RPMI7951 (cell line): Measurements from ENCODE around the gene OR8B3. TPM values are rescaled to one million over a fixed set of nuclear protein-coding genes. Genes with fewer than 3 reads are reported as not detected.
"Not testable (repeated sequence)": the region's sequence is repeated elsewhere in the genome, so short reads cannot be mapped to it uniquely, and the experiment has no call there.

Source experiments
- DNase-seq: peaks from one replicate; pipeline ENCODE4 v3.0.0-alpha.2; 2012; ENCODE audit warnings: low read depth
- total RNA-seq: library from RNA; depleted of rRNA; stranded (reverse); fragments of >200 nt; shearing (Covaris generic); gene quantifications from 2 replicates; pipeline ENCODE4 v1.2.3, GENCODE V29; 2014; rRNA removed

Gene OR8B3
- total RNA-seq, result not detected in 2 replicates

- DNase-seq, result no peak
Observed at GRCh38 chr11:124398924-124399323, at the start of gene OR8B3. Gene OR8B3 (minus strand): TSS chr11:124399024. CDS start chr11:124397351, 1,673 bp downstream.

- DNase-seq, result no peak
Observed at GRCh38 chr11:124446916-124447315, 48.1 kb upstream of the OR8B3 start.

- no peak for DNase-seq
Observed at GRCh38 chr11:124445646-124446150, 46.9 kb upstream of the OR8B3 start, which contains the start of gene OR8B8. Gene OR8B8 (minus strand): TSS chr11:124445696. CDS start chr11:124441085, 4,611 bp downstream.

- DNase-seq, result no peak
Observed at GRCh38 chr11:124442847-124443246, 44.0 kb upstream of the OR8B3 start.

- DNase-seq, result peak; percentile 1
Observed at GRCh38 chr11:124442442-124442841, 43.6 kb upstream of the OR8B3 start.

GRCh38 chr11:124441519-124441918 lies 42.7 kb upstream of the OR8B3 start:
- no peak for DNase-seq

GRCh38 chr11:124441081-124441480 lies 42.3 kb upstream of the OR8B3 start:
- no peak for DNase-seq

- DNase-seq, result no peak
Observed at GRCh38 chr11:124440608-124441007, 41.8 kb upstream of the OR8B3 start.

GRCh38 chr11:124434699-124435098 lies 35.9 kb upstream of the OR8B3 start:
- no peak for DNase-seq

- DNase-seq, result no peak
Observed at GRCh38 chr11:124429599-124429998, 30.8 kb upstream of the OR8B3 start.

- DNase-seq, result no peak
Observed at GRCh38 chr11:124424384-124424921, 25.6 kb upstream of the OR8B3 start, which contains the start of gene OR8B4. Gene OR8B4 (minus strand): TSS chr11:124424871. CDS start chr11:124424871, 0 bp downstream.

- no peak for DNase-seq
Observed at GRCh38 chr11:124421043-124421442, 22.2 kb upstream of the OR8B3 start.

- DNase-seq, result peak; percentile 44
Observed at GRCh38 chr11:124415356-124415923, 16.6 kb upstream of the OR8B3 start.

- no peak for DNase-seq
Observed at GRCh38 chr11:124409906-124410305, 11.1 kb upstream of the OR8B3 start.

- no peak for DNase-seq
Observed at GRCh38 chr11:124405581-124405980, 6.8 kb upstream of the OR8B3 start.

GRCh38 chr11:124403186-124403585 lies 4.4 kb upstream of the OR8B3 start:
- not testable (repeated sequence) for DNase-seq

- DNase-seq, result peak; percentile 69
Observed at GRCh38 chr11:124402326-124402922, 3.6 kb upstream of the OR8B3 start.

GRCh38 chr11:124396847-124397246 lies 2.0 kb downstream of the OR8B3 start:
- not testable (repeated sequence) for DNase-seq

GRCh38 chr11:124394408-124394807 lies 4.4 kb downstream of the OR8B3 start:
- DNase-seq, result peak; percentile 46

GRCh38 chr11:124384399-124384798 lies 14.4 kb downstream of the OR8B3 start, which contains the start of gene OR8B2:
Gene OR8B2 (minus strand): TSS chr11:124384499. CDS start chr11:124383343, 1,156 bp downstream.
- no peak for DNase-seq

- DNase-seq, result not testable (repeated sequence)
Observed at GRCh38 chr11:124382857-124383256, 16.0 kb downstream of the OR8B3 start.

- DNase-seq, result no peak
Observed at GRCh38 chr11:124380585-124380984, 18.2 kb downstream of the OR8B3 start.

- DNase-seq, result no peak
Observed at GRCh38 chr11:124376280-124376679, 22.5 kb downstream of the OR8B3 start.
